Lung (tissue), 12 donors: Measurements from ENCODE around the gene EIF3L. TPM values are rescaled to one million over a fixed set of nuclear protein-coding genes. Genes with fewer than 3 reads are reported as not detected.
A peak's percentile ranks its signal among the peaks of the same experiment; 100 is the strongest.

Experiments used
- ATAC-seq: fragments of 200-7000 bp; cut with Tn5 transposase; one replicate; pipeline ENCODE4 v1.9.1; 2020; ENCODE audit warnings: moderate number of reproducible peaks; ENCODE audit not compliant: insufficient read depth, low FRiP score
- DNase-seq, 3 donors: peaks; one replicate each; pipeline ENCODE4 v3.0.0-alpha.2; 2013 to 2017
- H3K27ac ChIP-seq, 2 donors: one replicate each; pipeline ENCODE4 v1.5.1; 2013; ENCODE audit warnings: mild to moderate bottlenecking in 2 of 2, moderate library complexity in 2 of 2, control low read depth in 1 of 2, inconsistent platforms in 1 of 2, low read depth in 1 of 2, low read length in 1 of 2
- H3K27me3 ChIP-seq, 3 donors: one replicate each; pipeline ENCODE4 v1.5.1; 2013; ENCODE audit warnings: low read length in 2 of 3; ENCODE audit not compliant: control insufficient read depth in 3 of 3, insufficient read depth in 3 of 3
- H3K36me3 ChIP-seq, 4 donors: one replicate each; pipeline ENCODE4 v1.5.1; 2013; ENCODE audit warnings: low read length in 4 of 4, mild to moderate bottlenecking in 1 of 4, moderate library complexity in 1 of 4; ENCODE audit not compliant: control insufficient read depth in 4 of 4, insufficient read depth in 4 of 4
- H3K4me1 ChIP-seq, 5 donors: one replicate each; pipeline ENCODE4 v1.5.1; 2013; ENCODE audit warnings: low read length in 5 of 5, mild to moderate bottlenecking in 2 of 5, moderate library complexity in 1 of 5; ENCODE audit not compliant: control insufficient read depth in 5 of 5, insufficient read depth in 5 of 5
- H3K4me3 ChIP-seq: one replicate; pipeline ENCODE4 v1.5.1; 2013; ENCODE audit warnings: mild to moderate bottlenecking, control low read depth, moderate library complexity
- H3K9ac ChIP-seq, 2 donors: one replicate each; pipeline ENCODE4 v1.5.1; 2013; ENCODE audit warnings: low read length in 2 of 2, control low read depth in 1 of 2; ENCODE audit not compliant: insufficient read depth in 1 of 2
- H3K9me3 ChIP-seq, 4 donors: one replicate each; pipeline ENCODE4 v1.5.1; 2013; ENCODE audit warnings: low read length in 3 of 4, mild to moderate bottlenecking in 1 of 4, moderate library complexity in 1 of 4; ENCODE audit not compliant: control insufficient read depth in 4 of 4, insufficient read depth in 3 of 4
- WGBS, 2 donors: extraction: QIAGEN DNeasy Blood & Tissue Kit; methylation state at CpG; one replicate each; pipeline ENCODE4 v1.1.7; 2013; 5-methylcytosine and 5-hydroxymethylcytosine counted together
- polyA plus RNA-seq, 2 donors: library from polyadenylated mRNA; stranded (reverse); fragments of 200-250 nt; gene quantifications; one replicate each; pipeline ENCODE4 v1.2.1, GENCODE V29; 2013
- total RNA-seq, 2 donors: library from RNA; depleted of rRNA in 1 of 2; stranded (reverse); fragments of >200 nt in 1 of 2; gene quantifications; one replicate each; pipeline ENCODE4 v1.2.1, GENCODE V29; 2014 to 2021
- TF ChIP-seq, protein P1 (sequence below): IDR thresholded peaks from 2 replicates; pipeline ENCODE4 v1.5.1; 2012; ENCODE audit warnings: mild to moderate bottlenecking; ENCODE audit errors: control extremely low read depth, extremely low read depth
- donor health status: control.
- donor health status: control.
- donor health status: Bipolar disorder and iron deficiency.
- donor health status: healthy.
- donor health status: DM: yes; HTN: yes; CAD: no.

EIF3L gene
- total and polyA plus RNA-seq, 4 donors: 175 to 420 (median 252) TPM

DNA sequence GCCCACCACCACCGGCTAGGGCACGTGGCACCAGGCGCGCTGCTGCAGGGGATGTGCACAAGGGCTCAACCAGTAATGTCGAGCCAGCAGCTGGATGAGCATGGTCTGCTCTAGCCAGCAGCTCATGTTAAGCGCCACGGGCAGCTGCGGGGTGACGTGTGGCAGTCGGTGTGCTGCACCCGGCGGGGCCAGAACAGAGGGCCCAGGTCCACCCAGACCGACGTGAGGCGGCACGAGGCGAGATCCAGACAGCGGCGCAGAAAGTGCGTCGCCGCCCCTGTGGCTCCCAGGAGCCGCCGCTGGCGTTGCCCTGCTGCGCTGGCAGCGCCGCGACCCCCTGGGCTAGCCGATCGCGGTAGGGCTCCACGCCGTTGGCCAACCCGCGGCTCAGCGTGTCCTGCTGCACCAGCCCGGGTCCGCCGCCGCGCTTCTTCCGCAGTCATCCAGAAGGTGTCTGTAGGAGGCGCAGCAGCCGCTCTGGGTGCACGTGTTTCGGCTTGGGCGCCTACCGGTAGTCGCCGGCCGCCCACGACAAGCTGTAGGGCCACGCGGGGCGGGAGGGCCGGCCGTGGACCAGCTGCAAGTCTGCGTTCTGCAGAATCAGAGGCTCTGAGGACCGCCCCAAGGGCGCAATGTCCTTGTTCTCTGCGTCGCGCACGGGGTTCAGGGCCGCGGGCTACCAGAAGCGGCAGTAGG lies 30.7 kb upstream of the EIF3L start:
- Histone ChIP-seq H3K4me1 (peaks cover 0 to 17% (median 11%) of the 10 kb centered on the region in 5 donors), H3K27ac (no peak overlapping the region), H3K9me3 (no peaks in the 10 kb centered on the region), H3K9ac (no peak overlapping the region), H3K36me3 (peaks cover 0 to 6% (median 1%) of the 10 kb centered on the region in 4 donors), H3K4me3 (no peak overlapping the region), H3K27me3 (peaks cover 4 to 42% (median 42%) of the 10 kb centered on the region in 3 donors)
- ATAC-seq (peak; percentile 63), DNase-seq (peak; percentile 55 to 66 (median 59))
- 3% methylated on average over 58 to 68 of the region's 68 CpGs for WGBS, 2 donors
- TF ChIP-seq, protein P1, sequence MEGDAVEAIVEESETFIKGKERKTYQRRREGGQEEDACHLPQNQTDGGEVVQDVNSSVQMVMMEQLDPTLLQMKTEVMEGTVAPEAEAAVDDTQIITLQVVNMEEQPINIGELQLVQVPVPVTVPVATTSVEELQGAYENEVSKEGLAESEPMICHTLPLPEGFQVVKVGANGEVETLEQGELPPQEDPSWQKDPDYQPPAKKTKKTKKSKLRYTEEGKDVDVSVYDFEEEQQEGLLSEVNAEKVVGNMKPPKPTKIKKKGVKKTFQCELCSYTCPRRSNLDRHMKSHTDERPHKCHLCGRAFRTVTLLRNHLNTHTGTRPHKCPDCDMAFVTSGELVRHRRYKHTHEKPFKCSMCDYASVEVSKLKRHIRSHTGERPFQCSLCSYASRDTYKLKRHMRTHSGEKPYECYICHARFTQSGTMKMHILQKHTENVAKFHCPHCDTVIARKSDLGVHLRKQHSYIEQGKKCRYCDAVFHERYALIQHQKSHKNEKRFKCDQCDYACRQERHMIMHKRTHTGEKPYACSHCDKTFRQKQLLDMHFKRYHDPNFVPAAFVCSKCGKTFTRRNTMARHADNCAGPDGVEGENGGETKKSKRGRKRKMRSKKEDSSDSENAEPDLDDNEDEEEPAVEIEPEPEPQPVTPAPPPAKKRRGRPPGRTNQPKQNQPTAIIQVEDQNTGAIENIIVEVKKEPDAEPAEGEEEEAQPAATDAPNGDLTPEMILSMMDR: no peak

DNA sequence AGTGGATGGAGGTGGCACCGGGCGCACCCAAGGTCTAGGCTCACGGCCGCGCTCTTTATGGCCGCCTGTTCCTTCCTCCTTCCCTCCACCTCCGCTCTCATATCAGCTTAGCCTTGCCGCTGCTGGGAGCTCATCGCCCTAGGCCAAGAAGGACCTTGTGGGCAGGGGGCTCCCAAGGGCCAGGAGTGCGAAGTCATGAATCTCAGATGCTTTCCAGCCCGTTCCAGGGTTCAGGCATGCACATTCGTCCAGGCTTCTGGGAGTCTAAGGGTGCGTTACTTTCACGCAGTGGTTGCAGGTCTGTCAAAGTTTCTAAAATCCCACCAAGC lies 30.1 kb upstream of the EIF3L start:
- Histone ChIP-seq H3K4me1 (peaks cover 0 to 17% (median 11%) of the 10 kb centered on the region in 5 donors), H3K4me3 (no peak overlapping the region), H3K36me3 (peaks cover 0 to 4% (median 1%) of the 10 kb centered on the region in 4 donors), H3K9ac (no peak overlapping the region), H3K27me3 (peaks cover 4 to 47% (median 46%) of the 10 kb centered on the region in 3 donors), H3K9me3 (no peaks in the 10 kb centered on the region), H3K27ac (no peak overlapping the region)
- WGBS, 2 donors: 23 to 26% methylated on average over 14 of the region's 14 CpGs
- ATAC-seq (no peak), DNase-seq (no peak)
- TF ChIP-seq, protein P1: no peak

DNA sequence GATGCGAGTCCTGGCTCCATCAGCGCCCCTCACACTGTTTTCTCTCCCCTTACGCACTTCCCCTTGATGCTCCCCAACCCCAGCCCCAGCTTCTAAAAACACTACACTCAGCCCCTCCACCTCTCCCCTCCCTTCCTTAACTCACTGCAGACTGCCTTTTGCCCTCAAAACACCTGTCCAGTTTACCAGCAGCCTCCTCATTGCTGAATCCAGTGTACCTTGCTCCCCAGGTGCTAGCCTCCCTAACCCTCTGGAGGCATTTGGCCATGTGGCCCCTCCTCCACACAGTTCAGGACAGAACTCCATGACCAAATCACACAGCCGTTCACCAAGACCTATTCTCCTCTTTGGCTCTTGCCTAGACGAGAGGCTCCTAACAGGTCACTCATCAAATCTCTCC lies 28.9 kb upstream of the EIF3L start:
- ATAC-seq: no peak
- TF ChIP-seq, protein P1: no peak
- Histone ChIP-seq H3K4me1 (peaks cover 0 to 18% (median 11%) of the 10 kb centered on the region in 5 donors), H3K27me3 (peaks cover 4 to 50% (median 48%) of the 10 kb centered on the region in 3 donors), H3K4me3 (no peak overlapping the region), H3K27ac (no peak overlapping the region), H3K9me3 (no peaks in the 10 kb centered on the region), H3K36me3 (no peaks in the 10 kb centered on the region), H3K9ac (no peak overlapping the region)
- 89 to 90% methylated on average over 5 of the region's 5 CpGs for WGBS, 2 donors
- no peak for DNase-seq
